HEK293T (cell line): ENCODE measurements around the gene FBXL17.

Experiments
- SP1 ChIP-seq: fragments of 450-650 bp; IDR thresholded peaks from 2 replicates; pipeline ENCODE4 v1.6.1; 2017
- TF ChIP-seq, protein P1 (sequence below): fragments of 450-650 bp; IDR thresholded peaks from 2 replicates; pipeline ENCODE4 v1.6.1; 2016

DNA sequence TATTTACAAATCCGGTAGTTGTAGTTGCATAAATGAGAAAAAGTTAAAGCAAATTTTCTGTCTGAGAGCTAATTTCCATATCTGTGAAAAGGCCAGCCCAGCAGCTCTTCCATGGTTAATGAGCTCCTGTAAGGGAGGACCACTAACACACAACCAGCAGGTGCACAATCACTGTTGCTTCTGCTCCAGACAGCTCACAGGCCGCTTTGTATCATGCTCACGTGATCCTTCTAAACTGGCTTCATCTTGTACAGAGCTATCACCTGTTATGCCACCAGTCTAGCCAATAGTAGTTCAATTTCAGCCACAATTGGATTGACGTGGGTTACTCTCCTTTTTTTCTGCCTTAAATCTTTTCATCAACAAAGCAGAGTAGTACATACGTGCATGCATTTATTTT lies 38.3 kb upstream of the FBXL17 start:
- TF ChIP-seq, protein P1, sequence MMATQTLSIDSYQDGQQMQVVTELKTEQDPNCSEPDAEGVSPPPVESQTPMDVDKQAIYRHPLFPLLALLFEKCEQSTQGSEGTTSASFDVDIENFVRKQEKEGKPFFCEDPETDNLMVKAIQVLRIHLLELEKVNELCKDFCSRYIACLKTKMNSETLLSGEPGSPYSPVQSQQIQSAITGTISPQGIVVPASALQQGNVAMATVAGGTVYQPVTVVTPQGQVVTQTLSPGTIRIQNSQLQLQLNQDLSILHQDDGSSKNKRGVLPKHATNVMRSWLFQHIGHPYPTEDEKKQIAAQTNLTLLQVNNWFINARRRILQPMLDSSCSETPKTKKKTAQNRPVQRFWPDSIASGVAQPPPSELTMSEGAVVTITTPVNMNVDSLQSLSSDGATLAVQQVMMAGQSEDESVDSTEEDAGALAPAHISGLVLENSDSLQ = no peak
- no peak for TF ChIP-seq SP1
